GM23338 (cell line): ENCODE data around the gene PLXNA2. TPM values are rescaled to one million over a fixed set of nuclear protein-coding genes. Genes with fewer than 3 reads are reported as not detected.
A peak's percentile ranks its signal among the peaks of the same experiment; 100 is the strongest.

ENCODE experiments used
- ATAC-seq: fragments of 200-7000 bp; cut with Tn5 transposase; 3 replicates; pipeline ENCODE4 v1.9.1; 2020
- DNase-seq: peaks from one replicate; pipeline ENCODE4 v3.0.0-alpha.2; 2015; ENCODE audit warnings: low spot score
- H2AFZ ChIP-seq: fragments of 200-600 bp; sonication (generic); 2 replicates; pipeline ENCODE4 v1.8.0; 2016; ENCODE audit warnings: antibody characterized with exemption, mild to moderate bottlenecking, moderate library complexity
- H3F3A ChIP-seq: fragments of 200-600 bp; sonication (generic); replicated peaks from 2 replicates; pipeline ENCODE4 v1.8.0; 2017; ENCODE audit warnings: antibody characterized with exemption, mixed run types, low read depth
- H3K27ac ChIP-seq: fragments of 200-600 bp; sonication (generic); 2 replicates; pipeline ENCODE4 v1.6.1; 2016; ENCODE audit warnings: low read depth
- H3K27me3 ChIP-seq: fragments of 200-600 bp; sonication (generic); 2 replicates; pipeline ENCODE4 v1.8.0; 2016; ENCODE audit warnings: mild to moderate bottlenecking, mixed run types, moderate library complexity; ENCODE audit not compliant: insufficient read depth
- H3K36me3 ChIP-seq: fragments of 200-600 bp; sonication (generic); 2 replicates; pipeline ENCODE4 v1.8.0; 2016; ENCODE audit warnings: mild to moderate bottlenecking; ENCODE audit not compliant: insufficient read depth
- H3K4me1 ChIP-seq: fragments of 200-600 bp; sonication (generic); 2 replicates; pipeline ENCODE4 v1.8.0; 2016; ENCODE audit warnings: mild to moderate bottlenecking, moderate library complexity; ENCODE audit not compliant: insufficient read depth
- H3K4me2 ChIP-seq: fragments of 200-600 bp; sonication (generic); 2 replicates; pipeline ENCODE4 v1.7.1; 2017; ENCODE audit warnings: mixed run types
- H3K4me3 ChIP-seq: fragments of 200-600 bp; sonication (generic); 2 replicates; pipeline ENCODE4 v1.6.1; 2016; ENCODE audit warnings: mixed run types
- H3K79me2 ChIP-seq: fragments of 200-600 bp; sonication (generic); replicated peaks from 2 replicates; pipeline ENCODE4 v1.8.0; 2017; ENCODE audit warnings: mild to moderate bottlenecking; ENCODE audit not compliant: insufficient read depth
- H3K9me2 ChIP-seq: fragments of 200-600 bp; sonication (generic); 2 replicates; pipeline ENCODE4 v1.8.0; 2017; ENCODE audit not compliant: insufficient read depth
- H4K20me1 ChIP-seq: fragments of 200-600 bp; sonication (generic); replicated peaks from 2 replicates; pipeline ENCODE4 v1.8.0; 2017; ENCODE audit warnings: mild to moderate bottlenecking; ENCODE audit not compliant: insufficient read depth
- H3K27ac Mint-ChIP-seq: 2 replicates; pipeline ENCODE4 v1.8.0; 2020; ENCODE audit warnings: inconsistent platforms, mild to moderate bottlenecking, moderate library complexity, mixed read lengths
- H3K27me3 Mint-ChIP-seq: 3 replicates; pipeline ENCODE4 v1.8.0; 2022; ENCODE audit warnings: low read depth, mild to moderate bottlenecking, moderate library complexity, mixed read lengths, inconsistent platforms; ENCODE audit not compliant: insufficient read depth, poor library complexity
- H3K36me3 Mint-ChIP-seq: 3 replicates; pipeline ENCODE4 v1.8.0; 2021; ENCODE audit warnings: low read depth, mild to moderate bottlenecking, inconsistent platforms, moderate library complexity, mixed read lengths
- H3K4me1 Mint-ChIP-seq: 3 replicates; pipeline ENCODE4 v1.8.0; 2020; ENCODE audit warnings: mild to moderate bottlenecking, inconsistent platforms, mixed read lengths
- H3K4me3 Mint-ChIP-seq: 3 replicates; pipeline ENCODE4 v1.8.0; 2021; ENCODE audit warnings: moderate library complexity, mild to moderate bottlenecking, inconsistent platforms, mixed read lengths
- H3K9me3 Mint-ChIP-seq: 3 replicates; pipeline ENCODE4 v1.8.0; 2020; ENCODE audit warnings: moderate library complexity, mild to moderate bottlenecking, inconsistent platforms, mixed read lengths
- CREB1 ChIP-seq: fragments of 250-450 bp; sonication (Bioruptor Pico); IDR thresholded peaks from 2 replicates; pipeline ENCODE4 v1.5.0; 2020; ENCODE audit warnings: low read depth, mild to moderate bottlenecking, moderate library complexity
- EZH2 ChIP-seq: fragments of 200-600 bp; sonication (generic); IDR thresholded peaks from one replicate; pipeline ENCODE4 v1.8.0; 2017; ENCODE audit warnings: antibody characterized with exemption, mild to moderate bottlenecking, low read depth; ENCODE audit not compliant: unreplicated experiment
- EZH2phosphoT487 ChIP-seq: fragments of 200-600 bp; sonication (generic); IDR thresholded peaks from one replicate; pipeline ENCODE4 v1.8.1; 2018; ENCODE audit warnings: antibody characterized with exemption; ENCODE audit not compliant: unreplicated experiment
- JUNB ChIP-seq: IDR thresholded peaks from one replicate; pipeline ENCODE4 v1.6.1; 2016; ENCODE audit warnings: antibody characterized with exemption; ENCODE audit not compliant: unreplicated experiment
- NANOG ChIP-seq: IDR thresholded peaks from 2 replicates; pipeline ENCODE4 v1.6.1; 2016; ENCODE audit warnings: antibody characterized with exemption, borderline replicate concordance
- REST ChIP-seq: IDR thresholded peaks from one replicate; pipeline ENCODE4 v1.6.1; 2018; ENCODE audit warnings: antibody characterized with exemption; ENCODE audit not compliant: unreplicated experiment
- ZNF114 ChIP-seq: fragments of 250-450 bp; sonication (Bioruptor Pico); IDR thresholded peaks from 2 replicates; pipeline ENCODE4 v1.5.0; 2020; ENCODE audit warnings: mild to moderate bottlenecking, moderate library complexity
- ZNF331 ChIP-seq: fragments of 250-450 bp; sonication (Bioruptor Pico); IDR thresholded peaks from 2 replicates; pipeline ENCODE4 v1.5.0; 2020; ENCODE audit warnings: low read depth, mild to moderate bottlenecking, moderate library complexity
- polyA plus RNA-seq: library from polyadenylated mRNA; unstranded; fragments of >200 nt; fragmentation: Nextera tagmentation; extraction: Ambion mirVana; gene quantifications from 2 replicates; pipeline ENCODE4 v1.2.1, GENCODE V29; 2016
- total RNA-seq: library from RNA; depleted of rRNA; stranded (reverse); fragments of >200 nt; shearing (Covaris generic); gene quantifications from 2 replicates; pipeline ENCODE4 v1.2.3, GENCODE V29; 2014
- TF ChIP-seq, protein P1 (sequence below), 2 experiments: fragments of 200-600 bp in 1 of 2; sonication (generic) in 1 of 2; conservative IDR thresholded peaks; 2 replicates each; pipeline versions ENCODE4 v1.5.1 to v1.6.1; 2016 to 2017; ENCODE audit warnings: antibody characterized with exemption in 2 of 2, low read depth in 2 of 2, mild to moderate bottlenecking in 2 of 2, moderate library complexity in 1 of 2
- TF ChIP-seq, protein P2 (sequence below): IDR thresholded peaks from 2 replicates; pipeline ENCODE4 v1.6.1; 2016; ENCODE audit warnings: antibody characterized with exemption

Gene PLXNA2
- total and polyA plus RNA-seq, 2 experiments from 2014 or later: 0.40 to 1.8 TPM

DNA sequence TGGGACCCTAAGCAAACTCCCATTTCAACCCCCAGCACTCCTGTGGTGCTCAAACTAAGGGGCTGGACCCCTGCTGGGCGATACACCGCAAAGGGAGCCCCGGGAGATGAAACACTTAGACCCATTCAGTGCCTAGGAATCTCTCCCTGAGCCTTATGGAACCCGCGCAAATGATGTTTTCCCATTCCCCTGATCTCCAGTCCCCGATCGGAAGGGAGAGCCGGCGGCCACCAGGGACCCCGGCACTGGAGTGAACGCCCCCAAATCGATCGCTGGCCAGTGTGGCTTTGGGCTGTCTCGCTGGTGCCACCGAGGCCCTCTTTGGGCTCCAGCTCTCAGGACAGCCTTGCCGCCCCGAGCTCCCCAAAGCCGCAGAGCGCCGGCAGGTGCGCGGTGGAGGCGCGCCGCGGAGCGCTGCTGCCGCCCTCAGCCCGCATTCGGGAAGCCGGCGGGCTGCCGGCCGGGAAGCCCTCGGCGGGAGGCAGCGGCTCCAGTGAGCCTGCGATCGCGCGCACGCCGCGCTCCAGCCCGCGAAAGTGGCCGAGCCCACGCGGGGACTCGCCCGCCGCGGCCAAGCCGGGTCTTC lies 1.1 kb downstream of the PLXNA2 start:
- Histone ChIP-seq H3K4me3 (peak overlapping the region; percentile 80), H2AFZ (peak overlapping the region; percentile 88), H4K20me1 (peaks cover 6% of the 10 kb centered on the region; the same call in 1 of the 2 replicates), H3K27ac (no peak overlapping the region), H3K4me1 (peaks cover 25% of the 10 kb centered on the region), H3K36me3 (no peaks in the 10 kb centered on the region), H3K9me2 (no peaks in the 10 kb centered on the region), H3K4me2 (peak overlapping the region; percentile 99), H3K27me3 (peaks cover 67% of the 10 kb centered on the region), H3K79me2 (no peaks in the 10 kb centered on the region), H3F3A (no peaks in the 10 kb centered on the region)
- H3K4me3 Mint-ChIP-seq: peak overlapping the region; percentile 82
- H3K36me3 Mint-ChIP-seq: no peaks in the 10 kb centered on the region; the same call in 2 of the 3 replicates
- H3K4me1 Mint-ChIP-seq: peaks cover 35% of the 10 kb centered on the region
- DNase-seq: peak; percentile 66
- H3K9me3 Mint-ChIP-seq: no peaks in the 10 kb centered on the region
- ATAC-seq: peak; percentile 44
- H3K27me3 Mint-ChIP-seq: peaks cover 28% of the 10 kb centered on the region
- no peak for TF ChIP-seq EZH2
- TF ChIP-seq, protein P1, sequence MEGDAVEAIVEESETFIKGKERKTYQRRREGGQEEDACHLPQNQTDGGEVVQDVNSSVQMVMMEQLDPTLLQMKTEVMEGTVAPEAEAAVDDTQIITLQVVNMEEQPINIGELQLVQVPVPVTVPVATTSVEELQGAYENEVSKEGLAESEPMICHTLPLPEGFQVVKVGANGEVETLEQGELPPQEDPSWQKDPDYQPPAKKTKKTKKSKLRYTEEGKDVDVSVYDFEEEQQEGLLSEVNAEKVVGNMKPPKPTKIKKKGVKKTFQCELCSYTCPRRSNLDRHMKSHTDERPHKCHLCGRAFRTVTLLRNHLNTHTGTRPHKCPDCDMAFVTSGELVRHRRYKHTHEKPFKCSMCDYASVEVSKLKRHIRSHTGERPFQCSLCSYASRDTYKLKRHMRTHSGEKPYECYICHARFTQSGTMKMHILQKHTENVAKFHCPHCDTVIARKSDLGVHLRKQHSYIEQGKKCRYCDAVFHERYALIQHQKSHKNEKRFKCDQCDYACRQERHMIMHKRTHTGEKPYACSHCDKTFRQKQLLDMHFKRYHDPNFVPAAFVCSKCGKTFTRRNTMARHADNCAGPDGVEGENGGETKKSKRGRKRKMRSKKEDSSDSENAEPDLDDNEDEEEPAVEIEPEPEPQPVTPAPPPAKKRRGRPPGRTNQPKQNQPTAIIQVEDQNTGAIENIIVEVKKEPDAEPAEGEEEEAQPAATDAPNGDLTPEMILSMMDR (conservative IDR thresholded peaks at IDR 0.05; ENCODE audit: low read depth in 2 of 2): peak in 1 of 2 experiments; percentile 29; a peak in 2 of 4 replicates
- TF ChIP-seq REST: no peak
- no peak overlapping the region for H3K27ac Mint-ChIP-seq

DNA sequence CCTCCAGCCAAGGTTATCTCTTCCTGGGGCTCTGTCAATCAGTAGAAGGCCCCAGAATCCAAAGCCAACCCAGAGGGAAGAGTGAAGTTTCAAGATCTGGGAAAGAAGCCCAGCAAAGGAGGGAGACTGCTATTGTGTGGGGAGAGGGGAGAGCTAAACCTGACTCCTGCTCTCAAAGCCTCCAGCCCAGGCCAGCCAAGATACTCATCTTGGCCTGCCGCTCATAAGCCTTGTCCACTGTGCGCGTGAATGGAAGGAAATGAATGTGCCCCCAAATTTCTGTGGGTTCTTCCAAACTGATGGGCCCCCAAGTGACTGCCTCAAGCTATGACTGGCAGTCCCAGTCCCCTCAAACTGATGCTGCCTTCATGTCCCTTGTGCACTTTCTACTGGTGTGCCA lies 2.0 kb downstream of the PLXNA2 start:
- ATAC-seq (no peak), DNase-seq (no peak)
- Histone ChIP-seq H3F3A (no peaks in the 10 kb centered on the region), H3K27ac (no peak overlapping the region), H2AFZ (no peak overlapping the region), H3K4me3 (no peak overlapping the region), H3K79me2 (no peaks in the 10 kb centered on the region), H3K4me2 (peak overlapping the region; percentile 99; the same call in 1 of the 2 replicates), H3K27me3 (peaks cover 67% of the 10 kb centered on the region), H3K36me3 (no peaks in the 10 kb centered on the region), H3K4me1 (peaks cover 27% of the 10 kb centered on the region), H4K20me1 (peaks cover 6% of the 10 kb centered on the region; the same call in 1 of the 2 replicates), H3K9me2 (no peaks in the 10 kb centered on the region)
- no peak overlapping the region for H3K27ac Mint-ChIP-seq
- no peaks in the 10 kb centered on the region; the same call in 2 of the 3 replicates for H3K36me3 Mint-ChIP-seq
- H3K27me3 Mint-ChIP-seq: peaks cover 28% of the 10 kb centered on the region
- H3K4me1 Mint-ChIP-seq: peaks cover 38% of the 10 kb centered on the region
- no peaks in the 10 kb centered on the region for H3K9me3 Mint-ChIP-seq
- peak overlapping the region; percentile 82; the same call in 2 of the 3 replicates for H3K4me3 Mint-ChIP-seq
- TF ChIP-seq ZNF114 (CRISPR knock-in tag): no peak
- no peak for TF ChIP-seq CREB1 (CRISPR knock-in tag)
- TF ChIP-seq, protein P1 (conservative IDR thresholded peaks at IDR 0.05; ENCODE audit: low read depth in 2 of 2): no peak
- TF ChIP-seq EZH2phosphoT487: no peak
- no peak for TF ChIP-seq JUNB
- no peak for TF ChIP-seq NANOG
- no peak for TF ChIP-seq ZNF331
- TF ChIP-seq, protein P2, sequence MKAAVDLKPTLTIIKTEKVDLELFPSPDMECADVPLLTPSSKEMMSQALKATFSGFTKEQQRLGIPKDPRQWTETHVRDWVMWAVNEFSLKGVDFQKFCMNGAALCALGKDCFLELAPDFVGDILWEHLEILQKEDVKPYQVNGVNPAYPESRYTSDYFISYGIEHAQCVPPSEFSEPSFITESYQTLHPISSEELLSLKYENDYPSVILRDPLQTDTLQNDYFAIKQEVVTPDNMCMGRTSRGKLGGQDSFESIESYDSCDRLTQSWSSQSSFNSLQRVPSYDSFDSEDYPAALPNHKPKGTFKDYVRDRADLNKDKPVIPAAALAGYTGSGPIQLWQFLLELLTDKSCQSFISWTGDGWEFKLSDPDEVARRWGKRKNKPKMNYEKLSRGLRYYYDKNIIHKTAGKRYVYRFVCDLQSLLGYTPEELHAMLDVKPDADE: no peak
